Measurements from ENCODE around the gene DDO. TPM values are rescaled to one million over a fixed set of nuclear protein-coding genes. Genes with fewer than 3 reads are reported as not detected.
"Not testable (repeated sequence)": the region's sequence is repeated elsewhere in the genome, so short reads cannot be mapped to it uniquely, and the experiment has no call there.

Gene DDO
- total RNA-seq, 1 donor from 2014 or later, result not detected

- no peak overlapping the region for H3K4me3 Mint-ChIP-seq
- no peak overlapping the region for H3K27ac Mint-ChIP-seq (ENCODE audit: unreplicated experiment)
- H3K36me3 Mint-ChIP-seq (ENCODE audit: low read depth), result no peaks in the 10 kb centered on the region
- no peak for DNase-seq (ENCODE audit: low read depth, low spot score)
- no peaks in the 10 kb centered on the region for H3K9me3 Mint-ChIP-seq
- H3K4me1 Mint-ChIP-seq, result peaks cover 74% of the 10 kb centered on the region
- H3K27me3 Mint-ChIP-seq (ENCODE audit: low read depth), result peaks cover 19% of the 10 kb centered on the region
- no peak for TF ChIP-seq CTCF (conservative IDR thresholded peaks at IDR 0.05)
Measured at GRCh38 chr6:110354153-110354552, 61.2 kb downstream of the DDO start.

- DNase-seq (ENCODE audit: low read depth, low spot score), result no peak
- H3K36me3 Mint-ChIP-seq (ENCODE audit: low read depth), result no peaks in the 10 kb centered on the region
- no peaks in the 10 kb centered on the region for H3K9me3 Mint-ChIP-seq
- H3K27me3 Mint-ChIP-seq (ENCODE audit: low read depth), result peaks cover 14% of the 10 kb centered on the region
- TF ChIP-seq CTCF (conservative IDR thresholded peaks at IDR 0.05), result no peak
- peaks cover 74% of the 10 kb centered on the region for H3K4me1 Mint-ChIP-seq
- H3K27ac Mint-ChIP-seq (ENCODE audit: unreplicated experiment), result no peak overlapping the region
- no peak overlapping the region for H3K4me3 Mint-ChIP-seq
Measured at GRCh38 chr6:110353457-110354001, 61.8 kb downstream of the DDO start.

GRCh38 chr6:110352563-110353262 is 62.7 kb downstream of the DDO start:
- no peak for DNase-seq (ENCODE audit: low read depth, low spot score)
- Mint-ChIP-seq H3K4me1 (peaks cover 74% of the 10 kb centered on the region), H3K9me3 (no peaks in the 10 kb centered on the region), H3K27me3 (ENCODE audit: low read depth) (peaks cover 12% of the 10 kb centered on the region), H3K4me3 (peak overlapping the region; percentile 4), H3K36me3 (ENCODE audit: low read depth) (no peaks in the 10 kb centered on the region), H3K27ac (ENCODE audit: unreplicated experiment) (peak overlapping the region; percentile 86)
- TF ChIP-seq CTCF (conservative IDR thresholded peaks at IDR 0.05), result no peak

DNA sequence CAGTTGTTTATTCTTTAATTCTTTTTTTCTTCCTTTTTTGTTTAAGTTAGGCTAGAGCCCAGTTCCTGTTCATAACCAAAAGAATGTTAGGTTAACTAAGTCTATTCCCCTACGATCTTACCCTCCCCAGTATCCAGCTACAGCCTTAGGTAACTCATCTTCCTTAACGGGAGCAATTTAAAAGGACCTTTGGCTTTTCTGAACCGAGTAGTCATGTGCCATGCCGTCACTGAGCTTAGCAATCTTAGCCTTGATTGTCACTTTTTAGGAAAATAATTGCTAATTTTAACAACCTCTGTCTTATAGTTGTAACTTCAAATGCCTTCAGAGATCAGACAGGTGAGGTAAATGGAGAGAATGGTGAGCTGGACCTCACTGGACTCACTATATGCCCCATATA is 63.4 kb downstream of the DDO start:
- H3K27me3 Mint-ChIP-seq (ENCODE audit: low read depth), result peaks cover 7% of the 10 kb centered on the region
- H3K4me1 Mint-ChIP-seq, result peaks cover 67% of the 10 kb centered on the region
- H3K9me3 Mint-ChIP-seq, result no peaks in the 10 kb centered on the region
- no peak for DNase-seq (ENCODE audit: low read depth, low spot score)
- H3K36me3 Mint-ChIP-seq (ENCODE audit: low read depth), result no peaks in the 10 kb centered on the region
- no peak overlapping the region for H3K27ac Mint-ChIP-seq (ENCODE audit: unreplicated experiment)
- TF ChIP-seq CTCF (conservative IDR thresholded peaks at IDR 0.05), result no peak
- no peak overlapping the region for H3K4me3 Mint-ChIP-seq

GRCh38 chr6:110351546-110351945 is 63.8 kb downstream of the DDO start:
- Mint-ChIP-seq H3K27me3 (ENCODE audit: low read depth) (peaks cover 2% of the 10 kb centered on the region), H3K4me1 (peaks cover 63% of the 10 kb centered on the region), H3K9me3 (no peaks in the 10 kb centered on the region), H3K27ac (ENCODE audit: unreplicated experiment) (no peak overlapping the region), H3K36me3 (ENCODE audit: low read depth) (no peaks in the 10 kb centered on the region), H3K4me3 (peak overlapping the region; percentile 45)
- DNase-seq (ENCODE audit: low read depth, low spot score), result no peak
- no peak for TF ChIP-seq CTCF (conservative IDR thresholded peaks at IDR 0.05)

DNA sequence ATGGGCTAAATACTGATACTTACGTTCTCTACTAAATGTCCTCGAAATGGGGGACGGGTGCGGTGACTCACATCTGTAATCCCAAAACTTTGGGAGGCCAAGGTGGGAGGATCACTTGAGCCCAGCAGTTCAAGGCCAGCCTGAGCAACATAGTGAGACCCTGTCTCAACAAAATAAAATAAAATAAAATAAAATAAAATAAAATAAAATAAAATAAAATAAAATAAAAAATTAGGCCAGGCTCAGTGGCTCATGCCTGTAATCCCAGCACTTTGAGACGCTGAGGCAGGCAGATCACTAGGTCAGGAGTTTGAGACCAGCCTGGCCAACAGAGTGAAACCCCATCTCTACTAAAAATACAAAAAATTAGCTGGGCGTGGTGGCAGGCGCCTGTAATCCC is 64.8 kb downstream of the DDO start:
- not testable (repeated sequence) for DNase-seq (ENCODE audit: low read depth, low spot score); H3K27ac Mint-ChIP-seq (ENCODE audit: unreplicated experiment); H3K36me3 Mint-ChIP-seq (ENCODE audit: low read depth); H3K27me3 Mint-ChIP-seq (ENCODE audit: low read depth); H3K9me3 Mint-ChIP-seq; H3K4me3 Mint-ChIP-seq
- peaks cover 56% of the 10 kb centered on the region for H3K4me1 Mint-ChIP-seq

Measured in neural crest cell (in vitro differentiated cells).